Stimulated activated CD4-positive, alpha-beta T cell treated with anti-CD3 and anti-CD28 coated beads, Interleukin-1b, Interleukin-23, amount 100 ng/mL, for 1 hour (primary cell): ENCODE data around the gene TSPAN10.
A peak's percentile ranks its signal among the peaks of the same experiment; 100 is the strongest.
"Not testable (repeated sequence)": the region's sequence is repeated elsewhere in the genome, so short reads cannot be mapped to it uniquely, and the experiment has no call there.

Experiments used
- DNase-seq, 2 donors: peaks; one replicate each; pipeline ENCODE4 v3.0.0-alpha.2; 2020; ENCODE audit warnings: low read depth in 2 of 2

TSPAN10 gene

GRCh38 chr17:81662002-81662401 is 25.0 kb downstream of the TSPAN10 start:
- no peak for DNase-seq

GRCh38 chr17:81664051-81664470 is 27.1 kb downstream of the TSPAN10 start:
- DNase-seq: no peak

DNA sequence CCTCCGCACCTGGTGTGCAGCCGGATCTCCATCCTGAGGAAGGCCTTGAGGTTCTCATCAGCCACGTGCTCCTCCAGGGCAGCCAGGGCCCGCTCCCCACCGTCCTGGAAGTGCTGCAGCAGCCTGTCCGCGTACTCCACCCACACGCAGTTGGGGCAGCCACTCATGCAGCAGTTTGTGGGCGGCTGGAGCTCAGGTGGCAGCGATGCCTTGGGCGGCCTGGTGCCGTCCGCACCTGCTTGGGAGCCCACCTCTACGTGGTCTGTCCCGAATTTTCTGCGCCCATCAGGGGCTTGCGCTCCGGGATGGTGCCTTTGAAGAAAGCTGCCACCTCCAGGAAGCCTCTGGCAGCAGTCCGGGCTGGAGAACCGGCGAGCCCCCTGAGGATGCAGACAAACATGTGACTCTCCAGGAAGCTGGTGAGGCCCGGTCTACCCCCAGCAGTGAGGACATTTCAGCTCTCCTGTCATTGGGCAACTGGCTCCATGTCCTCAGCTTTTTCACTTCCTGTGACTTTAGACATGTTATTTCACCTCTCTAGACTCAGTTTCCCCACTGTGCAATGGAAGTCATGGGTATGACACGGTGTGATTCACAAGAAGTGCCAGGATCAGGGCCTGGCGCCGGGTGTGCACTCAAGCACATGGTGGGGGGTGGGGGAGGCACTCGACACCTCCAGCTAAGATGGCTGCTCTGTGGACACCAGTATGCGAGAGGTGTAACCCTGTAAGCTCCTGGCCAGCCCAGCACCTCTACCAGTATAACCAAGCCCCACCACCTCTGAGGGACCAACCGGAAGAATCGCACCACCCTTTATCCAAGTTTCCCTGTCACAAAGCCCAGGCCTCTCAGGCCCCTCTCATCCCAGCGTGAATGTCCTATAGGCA is 28.5 kb downstream of the TSPAN10 start:
- peak in 1 of 2 donors; percentile 46 for DNase-seq

- DNase-seq: no peak
Measured at GRCh38 chr17:81666092-81666341, 29.0 kb downstream of the TSPAN10 start.

GRCh38 chr17:81666342-81667191 is 29.6 kb downstream of the TSPAN10 start, which contains the start of the genes CCDC137 and OXLD1:
Gene CCDC137, plus strand, starts transcription at chr17:81666737. Its CDS starts 30 bp downstream, at chr17:81666767.
Gene OXLD1, minus strand, starts transcription at chr17:81666605. Its CDS starts 28 bp downstream, at chr17:81666577.
- DNase-seq: peak; percentile 72 to 80

GRCh38 chr17:81667754-81668153 is 30.8 kb downstream of the TSPAN10 start:
- no peak for DNase-seq

- DNase-seq: no peak
Measured at GRCh38 chr17:81672504-81672903, 35.5 kb downstream of the TSPAN10 start.

DNA sequence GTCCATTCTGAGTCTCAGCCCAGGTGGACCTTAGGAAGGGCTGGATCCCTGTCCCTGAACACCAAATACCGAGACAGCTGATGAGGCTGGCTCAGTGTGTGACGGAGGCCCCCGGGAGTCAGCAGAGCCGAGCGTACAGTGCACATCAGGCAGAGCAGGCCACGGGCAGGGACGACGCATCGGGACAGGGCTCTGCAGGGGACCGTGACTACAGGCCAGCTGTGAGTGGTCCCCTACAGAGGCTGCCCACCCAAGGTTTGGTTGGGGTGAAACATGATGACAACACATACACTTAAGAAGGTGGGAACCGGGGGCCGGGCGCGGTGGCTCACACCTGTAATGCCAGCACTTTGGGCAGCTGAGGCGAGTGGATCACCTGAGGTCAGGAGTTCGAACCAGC is 36.0 kb downstream of the TSPAN10 start:
- DNase-seq: no peak

- no peak for DNase-seq
Measured at GRCh38 chr17:81673561-81674258, 36.7 kb downstream of the TSPAN10 start.

DNA sequence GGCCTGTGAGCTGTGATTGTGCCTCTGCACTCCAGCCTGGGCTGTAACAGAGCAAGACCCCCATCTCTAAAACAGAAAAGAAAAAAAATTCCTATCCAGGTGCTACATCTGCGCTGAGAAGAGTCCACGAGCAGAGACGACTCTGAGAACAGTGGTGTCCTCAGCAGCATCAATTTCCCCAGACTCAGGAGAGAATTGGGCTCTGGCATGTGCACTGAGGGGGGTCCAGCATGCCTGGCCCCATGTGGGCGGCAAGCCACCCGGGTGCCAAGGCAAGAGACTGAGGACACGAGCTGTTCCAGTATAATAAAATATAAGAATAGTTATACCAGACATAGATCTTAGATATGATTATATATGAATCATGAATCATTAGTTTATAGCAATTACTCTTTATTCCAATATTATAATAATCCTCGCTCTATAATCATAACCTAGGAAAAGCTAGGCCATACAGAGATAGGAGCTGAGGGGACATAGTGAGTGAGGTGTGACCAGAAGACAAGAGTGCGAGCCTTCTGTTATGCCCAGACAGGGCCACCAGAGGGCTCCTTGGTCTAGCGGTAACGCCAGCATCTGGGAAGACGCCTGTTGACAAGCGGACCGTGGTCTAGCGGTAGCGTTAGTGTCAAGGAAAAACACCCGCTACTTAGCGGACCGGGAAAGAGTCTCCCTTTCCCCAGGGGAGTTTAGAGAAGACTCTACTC is 38.7 kb downstream of the TSPAN10 start:
- not testable (repeated sequence) for DNase-seq

DNA sequence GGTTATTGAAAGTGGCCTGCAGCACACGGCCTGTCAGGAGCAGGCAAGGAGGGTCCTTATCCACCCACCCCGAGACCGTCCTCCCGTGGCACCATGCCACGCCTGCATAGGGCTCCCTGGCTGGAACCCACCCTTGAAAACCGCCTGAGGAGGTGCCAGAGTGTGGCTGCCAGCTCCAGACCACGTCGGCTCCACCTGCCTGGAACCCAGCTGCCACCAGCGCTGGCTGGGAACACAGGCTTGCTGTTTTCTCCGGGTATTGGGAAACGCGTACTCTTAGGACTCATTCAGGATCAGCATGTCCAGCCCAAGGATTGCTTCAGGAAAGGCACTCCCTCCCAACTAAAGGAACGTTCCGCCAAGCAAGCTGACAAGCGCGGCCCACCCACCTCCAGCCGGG is 39.9 kb downstream of the TSPAN10 start:
- DNase-seq: no peak

DNA sequence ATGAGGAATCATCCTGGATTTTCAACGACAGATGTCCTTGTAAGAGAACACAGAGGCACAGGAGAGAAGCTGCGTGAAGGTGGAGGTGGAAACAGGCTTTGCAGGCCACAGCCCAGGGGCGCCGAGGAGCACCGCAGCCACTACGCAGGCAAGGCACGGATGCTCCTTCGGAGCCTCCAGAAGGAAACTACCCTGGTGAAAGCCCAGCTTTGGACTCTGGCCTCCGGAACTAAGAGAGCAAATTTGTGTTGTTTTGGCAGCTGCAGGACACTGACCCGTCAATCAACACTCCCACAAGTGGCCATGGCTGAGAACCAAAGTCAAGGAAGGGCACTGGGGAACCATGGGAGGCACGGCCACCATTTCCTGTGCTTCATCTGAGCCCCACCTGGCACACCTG is 43.2 kb downstream of the TSPAN10 start:
- no peak for DNase-seq

GRCh38 chr17:81681672-81682071 is 44.7 kb downstream of the TSPAN10 start:
- DNase-seq: no peak

DNA sequence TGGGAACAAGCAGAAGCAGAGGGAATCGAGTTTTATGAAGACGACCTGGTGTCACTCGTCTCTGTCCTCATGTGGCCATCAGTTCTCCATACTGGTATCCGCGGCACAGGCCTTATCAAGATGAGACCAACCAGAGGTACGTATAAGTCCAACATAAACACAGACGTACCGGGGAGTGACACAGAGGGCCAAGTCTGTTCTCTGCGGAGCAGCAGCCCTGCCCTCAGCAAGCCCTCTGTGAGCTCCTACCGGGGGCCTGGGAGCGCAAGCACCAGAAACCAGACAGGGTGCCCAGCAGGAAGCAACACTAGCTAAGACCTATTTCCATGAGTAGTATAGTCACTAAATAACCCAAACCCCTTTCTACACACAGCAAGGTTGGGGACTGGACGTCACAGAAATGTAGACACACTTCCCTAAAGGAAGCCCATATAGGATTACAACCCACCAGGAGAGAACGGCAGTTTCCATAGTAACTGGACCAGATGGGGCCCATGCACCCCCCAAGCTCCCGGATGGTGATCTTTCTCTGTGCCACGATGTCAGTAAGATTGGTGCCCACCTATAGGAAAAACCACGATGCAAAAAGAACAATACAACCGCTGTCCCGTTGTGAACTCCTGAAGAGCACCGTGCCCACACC is 45.7 kb downstream of the TSPAN10 start:
- no peak for DNase-seq

DNA sequence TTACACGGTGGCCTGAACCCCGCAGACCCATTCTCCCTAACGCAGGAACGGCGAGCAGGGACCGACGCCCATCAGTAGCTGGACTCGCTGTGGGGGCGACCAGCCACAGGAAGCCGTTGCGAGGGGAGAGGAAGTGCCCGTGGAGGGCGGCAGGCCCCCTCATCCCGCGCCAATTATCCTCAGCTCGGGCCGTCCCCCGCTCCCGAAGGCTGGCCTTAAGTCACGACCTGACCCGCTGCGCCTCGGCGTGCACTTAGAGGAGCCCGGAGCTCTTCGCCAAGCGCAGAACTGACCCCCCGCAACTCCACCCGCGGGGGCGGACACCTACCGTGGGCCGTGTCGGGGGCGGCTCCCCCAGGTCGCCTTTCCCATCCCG is 46.2 kb downstream of the TSPAN10 start:
- no peak for DNase-seq

GRCh38 chr17:81683584-81684441 is 46.8 kb downstream of the TSPAN10 start, which contains the start of the genes ARL16 and HGS:
Gene ARL16, minus strand, starts transcription at chr17:81683797. Its CDS starts 44 bp downstream, at chr17:81683753.
Gene HGS, plus strand, starts transcription at chr17:81684011. Its CDS starts 56 bp downstream, at chr17:81684067.
- peak; percentile 88 to 89 for DNase-seq

DNA sequence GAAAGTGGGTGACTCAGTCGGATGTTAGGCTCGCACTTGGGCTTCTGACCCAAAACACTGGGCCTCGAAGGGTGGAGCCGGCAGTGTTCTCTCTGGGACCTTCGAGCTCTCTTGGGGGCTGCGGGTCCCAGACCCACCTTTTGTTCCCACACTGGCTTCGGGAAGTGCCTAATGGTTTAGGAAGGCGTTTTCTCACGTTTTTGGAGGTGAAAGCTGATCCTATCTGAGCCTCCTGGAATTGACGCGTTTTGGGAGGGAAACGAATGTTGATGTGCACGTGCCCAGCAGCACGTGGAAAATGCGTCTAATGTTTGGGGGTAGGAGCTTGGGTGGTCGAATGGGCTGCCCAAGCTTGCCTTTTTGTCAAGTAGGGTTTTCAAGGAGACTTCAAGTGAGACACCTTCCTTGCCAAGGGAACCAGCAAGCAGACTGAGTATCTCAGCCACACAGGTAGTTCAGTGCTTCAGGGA is 47.5 kb downstream of the TSPAN10 start:
- no peak for DNase-seq

DNA sequence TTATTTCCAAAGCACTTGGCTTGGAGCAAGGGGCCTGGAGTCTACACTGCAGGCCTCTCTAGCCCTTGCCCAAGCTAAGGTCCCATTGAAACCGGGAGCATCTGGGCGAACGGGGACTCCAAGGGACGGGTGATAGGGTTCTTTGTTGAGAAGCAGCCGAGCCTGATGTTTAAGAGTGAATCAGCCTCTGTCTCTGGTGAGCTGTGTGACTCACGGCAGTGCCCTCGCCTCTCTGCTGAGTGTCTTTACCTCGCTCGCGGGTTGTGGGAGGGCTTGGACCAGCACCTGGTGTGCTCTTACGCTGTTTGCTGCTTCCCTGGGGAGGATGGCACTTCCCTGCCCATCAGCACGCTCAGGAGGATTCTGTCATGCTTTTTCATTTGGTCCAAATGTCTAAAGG is 48.1 kb downstream of the TSPAN10 start:
- DNase-seq: no peak

DNA sequence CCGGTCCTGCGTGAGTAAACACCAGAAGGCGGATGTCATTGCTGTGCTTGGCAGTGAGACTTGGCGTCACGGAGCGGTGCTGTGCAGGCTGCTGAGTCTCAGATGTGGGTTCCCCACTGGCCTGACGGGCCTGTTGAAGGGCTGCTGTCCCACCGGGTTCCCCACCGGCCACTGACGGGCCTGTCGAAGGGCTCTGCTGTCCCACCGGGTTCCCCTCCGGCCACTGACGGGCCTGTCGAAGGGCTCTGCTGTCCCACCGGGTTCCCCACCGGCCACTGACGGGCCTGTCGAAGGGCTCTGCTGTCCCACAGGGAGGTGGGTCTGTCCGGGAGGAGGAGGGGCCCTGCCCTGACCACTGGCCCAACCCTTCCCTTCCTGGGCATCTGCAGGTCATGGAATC is 49.6 kb downstream of the TSPAN10 start:
- no peak for DNase-seq
